ENCODE data around the gene ELANE. TPM values are rescaled to one million over a fixed set of nuclear protein-coding genes. Genes with fewer than 3 reads are reported as not detected.

The ELANE gene
- total and polyA plus RNA-seq, 9 of the 15 experiments (the other 6 are each of a cell fraction or from before 2014, with no cell fraction given) = not detected

DNA sequence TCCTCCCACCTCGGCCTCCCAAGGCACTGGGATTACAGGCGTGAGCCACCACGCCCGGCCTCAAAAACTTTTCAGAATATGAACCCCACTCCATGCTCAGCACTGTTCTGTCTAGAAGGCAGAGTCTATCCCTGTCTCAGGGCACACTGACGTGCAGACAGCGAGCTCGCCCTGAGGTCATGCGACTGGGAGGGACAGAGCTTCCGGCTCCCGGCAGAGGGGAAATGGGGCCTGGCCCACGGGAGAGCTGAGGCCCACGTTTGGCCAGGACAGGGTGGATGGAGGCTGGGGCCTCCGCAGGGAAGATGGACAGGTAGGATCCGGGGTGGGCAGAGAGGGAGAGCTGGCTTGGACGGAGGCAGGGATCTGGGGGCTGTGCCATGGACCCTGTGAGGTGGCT lies 27.2 kb upstream of the ELANE start:
- Histone ChIP-seq H3K27me3 (ENCODE audit: control insufficient read depth in 2 of 2, insufficient read depth in 2 of 2, low read length in 2 of 2) (no peaks in the 10 kb centered on the region), H3K4me1 (replicated peaks in 1 of 2; ENCODE audit: control insufficient read depth in 2 of 2, insufficient read depth in 2 of 2, low read length in 2 of 2) (peaks cover 15 to 71% of the 10 kb centered on the region in 2 experiments), H3K9ac (ENCODE audit: insufficient read depth in 1 of 2, low read depth in 2 of 2, low read length in 2 of 2) (peak overlapping the region in 1 of 2 experiments; percentile 86; a peak in 2 of 4 replicates), H3K79me2 (ENCODE audit: control insufficient read depth, insufficient read depth, low read length) (peaks cover 22% of the 10 kb centered on the region; the same call in 2 of the 3 replicates), H3K9me3 (replicated peaks; ENCODE audit: control insufficient read depth, insufficient read depth, low read depth, low read length) (no peaks in the 10 kb centered on the region), H3K4me2 (ENCODE audit: insufficient read depth, low read length) (no peak overlapping the region), H2AFZ (ENCODE audit: low read depth, low read length) (no peak overlapping the region), H3K27ac (ENCODE audit: extremely low read depth, low read depth, low read length) (peak overlapping the region; percentile 39; the same call in 1 of the 3 replicates), H3K4me3 (no peak overlapping the region), H3K9me1 (ENCODE audit: control insufficient read depth, insufficient read depth, low read length) (no peaks in the 10 kb centered on the region), H3K36me3 (ENCODE audit: control insufficient read depth, insufficient read depth, low read length) (no peaks in the 10 kb centered on the region), H4K20me1 (replicated peaks; ENCODE audit: control insufficient read depth, insufficient read depth, low read length) (no peaks in the 10 kb centered on the region)
- ATAC-seq = no peak
- WGBS (ENCODE audit: insufficient coverage, low coverage, missing lambda C conversion rate) = 75% methylated on average over 15 of the region's 15 CpGs
- FAIRE-seq = no peak
- CTCF ChIA-PET (ENCODE audit: low intra/inter-chr PET ratio) = no interaction called here
- in situ Hi-C loops (cut with MboI) (no loop called here), intact Hi-C loops (cut with micrococcal nuclease) (no loop called here)
- no TSS peak for BruUV-seq (replicated peaks)
- POLR2A ChIA-PET = interaction anchor here (0.6 to 2.4 kb wide), 2 partner anchors 24 to 168 kb away, joined by 3 to 9 read pairs; no protein-coding TSS in a partner anchor
- DNase-seq (ENCODE audit: extremely low read depth in 1 of 4, low spot score in 3 of 4) = no peak
- TF ChIP-seq, protein P1, sequence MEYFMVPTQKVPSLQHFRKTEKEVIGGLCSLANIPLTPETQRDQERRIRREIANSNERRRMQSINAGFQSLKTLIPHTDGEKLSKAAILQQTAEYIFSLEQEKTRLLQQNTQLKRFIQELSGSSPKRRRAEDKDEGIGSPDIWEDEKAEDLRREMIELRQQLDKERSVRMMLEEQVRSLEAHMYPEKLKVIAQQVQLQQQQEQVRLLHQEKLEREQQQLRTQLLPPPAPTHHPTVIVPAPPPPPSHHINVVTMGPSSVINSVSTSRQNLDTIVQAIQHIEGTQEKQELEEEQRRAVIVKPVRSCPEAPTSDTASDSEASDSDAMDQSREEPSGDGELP (CRISPR knock-in tag; IDR thresholded peaks at IDR 0.05; ENCODE audit: borderline replicate concordance) = no peak
- TF ChIP-seq TCF7L2 (IDR thresholded peaks at IDR 0.05; ENCODE audit: low read depth, low read length) = no peak
- peak; percentile 55 for TF ChIP-seq RBFOX2 (IDR thresholded peaks at IDR 0.05; ENCODE audit: low read depth, low read length)
- TF ChIP-seq SAFB2 (IDR thresholded peaks at IDR 0.05; ENCODE audit: borderline replicate concordance, low read depth, low read length, severe bottlenecking) = no peak
- TF ChIP-seq, protein P2, sequence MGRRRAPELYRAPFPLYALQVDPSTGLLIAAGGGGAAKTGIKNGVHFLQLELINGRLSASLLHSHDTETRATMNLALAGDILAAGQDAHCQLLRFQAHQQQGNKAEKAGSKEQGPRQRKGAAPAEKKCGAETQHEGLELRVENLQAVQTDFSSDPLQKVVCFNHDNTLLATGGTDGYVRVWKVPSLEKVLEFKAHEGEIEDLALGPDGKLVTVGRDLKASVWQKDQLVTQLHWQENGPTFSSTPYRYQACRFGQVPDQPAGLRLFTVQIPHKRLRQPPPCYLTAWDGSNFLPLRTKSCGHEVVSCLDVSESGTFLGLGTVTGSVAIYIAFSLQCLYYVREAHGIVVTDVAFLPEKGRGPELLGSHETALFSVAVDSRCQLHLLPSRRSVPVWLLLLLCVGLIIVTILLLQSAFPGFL (CRISPR knock-in tag; IDR thresholded peaks at IDR 0.05) = no peak
- no peak for TF ChIP-seq ELF1 (tag; IDR thresholded peaks at IDR 0.05)
- TF ChIP-seq, protein P3, sequence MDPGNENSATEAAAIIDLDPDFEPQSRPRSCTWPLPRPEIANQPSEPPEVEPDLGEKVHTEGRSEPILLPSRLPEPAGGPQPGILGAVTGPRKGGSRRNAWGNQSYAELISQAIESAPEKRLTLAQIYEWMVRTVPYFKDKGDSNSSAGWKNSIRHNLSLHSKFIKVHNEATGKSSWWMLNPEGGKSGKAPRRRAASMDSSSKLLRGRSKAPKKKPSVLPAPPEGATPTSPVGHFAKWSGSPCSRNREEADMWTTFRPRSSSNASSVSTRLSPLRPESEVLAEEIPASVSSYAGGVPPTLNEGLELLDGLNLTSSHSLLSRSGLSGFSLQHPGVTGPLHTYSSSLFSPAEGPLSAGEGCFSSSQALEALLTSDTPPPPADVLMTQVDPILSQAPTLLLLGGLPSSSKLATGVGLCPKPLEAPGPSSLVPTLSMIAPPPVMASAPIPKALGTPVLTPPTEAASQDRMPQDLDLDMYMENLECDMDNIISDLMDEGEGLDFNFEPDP (CRISPR knock-in tag; IDR thresholded peaks at IDR 0.05) = no peak
- TF ChIP-seq IRF2 (CRISPR knock-in tag; IDR thresholded peaks at IDR 0.05) = no peak
- 0 out of 2 replicates have a peak, but pooled peaks have one; percentile 43 for TF ChIP-seq POLR2G (IDR thresholded peaks at IDR 0.05; ENCODE audit: low read depth, low read length)
- TF ChIP-seq, protein P4, sequence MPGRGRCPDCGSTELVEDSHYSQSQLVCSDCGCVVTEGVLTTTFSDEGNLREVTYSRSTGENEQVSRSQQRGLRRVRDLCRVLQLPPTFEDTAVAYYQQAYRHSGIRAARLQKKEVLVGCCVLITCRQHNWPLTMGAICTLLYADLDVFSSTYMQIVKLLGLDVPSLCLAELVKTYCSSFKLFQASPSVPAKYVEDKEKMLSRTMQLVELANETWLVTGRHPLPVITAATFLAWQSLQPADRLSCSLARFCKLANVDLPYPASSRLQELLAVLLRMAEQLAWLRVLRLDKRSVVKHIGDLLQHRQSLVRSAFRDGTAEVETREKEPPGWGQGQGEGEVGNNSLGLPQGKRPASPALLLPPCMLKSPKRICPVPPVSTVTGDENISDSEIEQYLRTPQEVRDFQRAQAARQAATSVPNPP (IDR thresholded peaks at IDR 0.05; ENCODE audit: borderline replicate concordance, insufficient read depth, insufficient read length) = no peak
- TF ChIP-seq HNRNPH1 (optimal IDR thresholded peaks at IDR 0.05; ENCODE audit: low read depth, low read length) = no peak
- no peak for TF ChIP-seq NFYB (IDR thresholded peaks at IDR 0.05; ENCODE audit: extremely low read depth, insufficient read length)
- TF ChIP-seq, protein P5, sequence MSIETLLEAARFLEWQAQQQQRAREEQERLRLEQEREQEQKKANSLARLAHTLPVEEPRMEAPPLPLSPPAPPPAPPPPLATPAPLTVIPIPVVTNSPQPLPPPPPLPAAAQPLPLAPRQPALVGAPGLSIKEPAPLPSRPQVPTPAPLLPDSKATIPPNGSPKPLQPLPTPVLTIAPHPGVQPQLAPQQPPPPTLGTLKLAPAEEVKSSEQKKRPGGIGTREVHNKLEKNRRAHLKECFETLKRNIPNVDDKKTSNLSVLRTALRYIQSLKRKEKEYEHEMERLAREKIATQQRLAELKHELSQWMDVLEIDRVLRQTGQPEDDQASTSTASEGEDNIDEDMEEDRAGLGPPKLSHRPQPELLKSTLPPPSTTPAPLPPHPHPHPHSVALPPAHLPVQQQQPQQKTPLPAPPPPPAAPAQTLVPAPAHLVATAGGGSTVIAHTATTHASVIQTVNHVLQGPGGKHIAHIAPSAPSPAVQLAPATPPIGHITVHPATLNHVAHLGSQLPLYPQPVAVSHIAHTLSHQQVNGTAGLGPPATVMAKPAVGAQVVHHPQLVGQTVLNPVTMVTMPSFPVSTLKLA (conservative IDR thresholded peaks at IDR 0.05) = no peak
- no peak for TF ChIP-seq NR3C1 (CRISPR knock-in tag; IDR thresholded peaks at IDR 0.05)
- TF ChIP-seq NONO (IDR thresholded peaks at IDR 0.05; ENCODE audit: low read depth in 2 of 2, low read length in 1 of 2) = no peak
- no peak for TF ChIP-seq STAT5A (IDR thresholded peaks at IDR 0.05; ENCODE audit: borderline replicate concordance, low read length)
